Breast epithelium (tissue), 3 donors: ENCODE measurements around the gene ITPRIP.

Experiments
- CTCF ChIP-seq, 3 donors: fragments of 450-650 bp; IDR thresholded peaks; one replicate each; pipeline ENCODE4 v1.5.1; 2016 to 2017; ENCODE audit warnings: antibody characterized with exemption in 3 of 3, mild to moderate bottlenecking in 3 of 3, moderate library complexity in 3 of 3
- POLR2A ChIP-seq: fragments of 450-650 bp; IDR thresholded peaks from one replicate; pipeline ENCODE4 v1.6.1; 2016; ENCODE audit warnings: antibody characterized with exemption, mild to moderate bottlenecking, moderate library complexity
- POLR2AphosphoS5 ChIP-seq, 3 donors: sonication (generic); formaldehyde crosslinking; IDR thresholded peaks; one replicate each; pipeline ENCODE4 v1.6.1; 2017; ENCODE audit warnings: antibody characterized with exemption in 3 of 3

GRCh38 chr10:104323760-104324201 lies 14.5 kb downstream of the ITPRIP start:
- TF ChIP-seq POLR2AphosphoS5 (IDR thresholded peaks at IDR 0.05) (no peak), CTCF (IDR thresholded peaks at IDR 0.05) (no peak), POLR2A (no peak)
